Posterior vena cava (tissue), 2 donors: ENCODE results near the gene CAPN8. TPM values are rescaled to one million over a fixed set of nuclear protein-coding genes. Genes with fewer than 3 reads are reported as not detected.
"Not testable (repeated sequence)": the region's sequence is repeated elsewhere in the genome, so short reads cannot be mapped to it uniquely, and the experiment has no call there.

Source experiments
- DNase-seq: peaks from one replicate; pipeline ENCODE4 v3.0.0-alpha.2; 2020; ENCODE audit warnings: low spot score
- intact Hi-C, 2 donors: fragments of 100-400 bp; cut with DNase I; formaldehyde crosslinking; loops; one replicate each; pipeline versions ENCODE4 v1.14.1 to v1.14.2; 2022 to 2023
- total RNA-seq, 2 donors: library from RNA; stranded (reverse); fragmentation: NEBNext Ultra II Directional; extraction: Animal tissue kit (Norgen Biotek cat#: 25700); gene quantifications; one replicate each; pipeline ENCODE4 v1.2.1, GENCODE V29; 2021
- donor health status: DM: yes; HTN: yes; CAD: no.
- donor health status: DM: yes; HTN: yes; CAD: no.

Gene CAPN8
- total RNA-seq, 2 donors from 2014 or later, result not detected

- no peak for DNase-seq
- intact Hi-C loops, result no loop called here
Observed at GRCh38 chr1:223547316-223548114, 118.0 kb downstream of the CAPN8 start.

- intact Hi-C loops, result no loop called here
- DNase-seq, result no peak
Observed at GRCh38 chr1:223545343-223545742, 120.2 kb downstream of the CAPN8 start.

DNA sequence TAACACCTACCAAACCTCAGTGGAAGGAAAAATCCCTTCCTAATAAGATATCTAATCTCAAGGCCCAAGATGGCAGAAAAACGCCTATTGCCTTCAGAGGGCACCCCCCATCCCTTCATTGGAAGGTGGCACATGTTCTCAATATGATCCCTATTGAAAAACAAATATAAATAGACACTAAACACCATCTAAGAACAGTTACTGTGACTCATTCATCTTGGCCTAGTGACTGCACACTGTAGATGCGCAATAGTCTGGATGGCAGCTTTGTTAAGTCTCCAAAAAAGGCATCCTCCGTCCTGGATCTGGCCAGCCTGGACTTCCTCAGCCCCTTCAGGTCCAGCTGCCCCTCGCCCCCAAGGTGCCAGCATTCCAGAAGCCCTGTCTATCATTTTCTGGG, 121.9 kb downstream of the CAPN8 start:
- DNase-seq, result no peak
- intact Hi-C loops, result no loop called here

GRCh38 chr1:223542831-223543230, 122.7 kb downstream of the CAPN8 start:
- no peak for DNase-seq
- intact Hi-C loops, result no loop called here

- no peak for DNase-seq
- intact Hi-C loops, result no loop called here
Observed at GRCh38 chr1:223540485-223541106, 124.9 kb downstream of the CAPN8 start.

GRCh38 chr1:223539750-223540149, 125.8 kb downstream of the CAPN8 start:
- intact Hi-C loops, result no loop called here

DNA sequence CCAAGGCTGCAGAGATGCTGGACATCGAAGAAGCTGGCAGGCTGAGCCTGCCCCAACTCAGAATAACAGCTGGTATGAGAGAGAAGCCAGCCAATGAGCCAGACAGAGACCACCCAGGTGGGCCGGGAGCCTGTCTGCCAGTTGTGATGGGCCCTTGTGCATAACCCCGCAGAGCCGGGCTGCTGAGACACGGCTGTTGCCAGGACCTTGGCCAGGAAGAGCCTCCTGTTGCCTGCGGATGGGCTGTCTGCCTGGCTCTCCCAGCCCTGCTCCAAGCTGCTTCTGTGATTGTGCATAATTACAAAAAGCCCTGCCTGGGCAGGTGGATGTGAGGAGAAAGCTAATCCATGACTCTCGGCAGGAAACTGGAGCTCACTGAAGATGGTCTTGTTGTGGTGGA, 126.5 kb downstream of the CAPN8 start:
- DNase-seq, result no peak
- intact Hi-C loops, result no loop called here

More at GRCh38 chr1:223539750-223540149, 125.8 kb downstream of the CAPN8 start:
- no peak for DNase-seq

DNA sequence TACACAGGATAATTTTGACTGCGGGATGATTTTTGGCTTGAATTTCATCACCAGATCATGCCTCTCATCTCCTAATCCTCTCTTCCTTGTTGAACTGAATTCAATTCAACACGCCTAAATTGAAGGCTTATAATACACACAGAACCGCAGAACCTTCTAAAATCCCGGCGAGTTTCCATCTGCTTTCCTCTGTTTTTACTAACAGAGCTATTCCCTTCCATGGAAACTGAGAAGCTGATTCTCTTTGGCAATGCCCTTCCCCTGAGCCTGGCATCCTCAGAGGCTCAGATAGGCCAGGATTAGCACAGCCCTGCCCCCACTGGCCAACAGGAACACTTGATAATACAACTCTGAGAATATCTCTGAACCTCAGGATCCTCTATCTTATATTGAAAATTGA, 130.2 kb downstream of the CAPN8 start:
- DNase-seq, result no peak
- intact Hi-C loops, result no loop called here

GRCh38 chr1:223534677-223535076, 130.8 kb downstream of the CAPN8 start:
- no peak for DNase-seq
- intact Hi-C loops, result no loop called here

GRCh38 chr1:223533708-223534107, 131.8 kb downstream of the CAPN8 start:
- intact Hi-C loops, result no loop called here
- no peak for DNase-seq

- DNase-seq, result no peak
- intact Hi-C loops, result no loop called here
Observed at GRCh38 chr1:223531742-223532341, 133.7 kb downstream of the CAPN8 start.

GRCh38 chr1:223525957-223526356, 139.5 kb downstream of the CAPN8 start:
- DNase-seq, result no peak
- intact Hi-C loops, result no loop called here

DNA sequence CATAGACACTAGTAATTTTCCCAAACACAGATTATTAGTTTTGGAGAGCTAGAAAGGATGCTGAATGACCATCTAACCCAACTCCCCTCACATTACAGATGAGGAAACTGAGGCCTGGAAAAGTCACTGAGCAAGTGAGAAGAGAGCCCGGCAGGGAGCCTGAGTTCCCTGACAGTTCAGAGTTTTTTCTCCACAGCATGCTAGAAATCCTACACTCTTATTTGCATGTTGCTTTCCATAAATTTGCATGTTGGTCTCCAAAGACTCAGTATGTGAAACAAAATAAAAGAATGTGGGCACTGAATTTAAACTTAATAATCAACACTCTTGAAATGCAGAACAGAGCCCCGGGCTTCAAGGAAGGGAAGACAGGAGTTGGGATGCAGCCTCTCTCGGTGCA, 140.0 kb downstream of the CAPN8 start:
- intact Hi-C loops, result no loop called here
- DNase-seq, result no peak

GRCh38 chr1:223524930-223525451, 140.5 kb downstream of the CAPN8 start:
- intact Hi-C loops, result no loop called here
- DNase-seq, result no peak

GRCh38 chr1:223521150-223521549, 144.4 kb downstream of the CAPN8 start:
- DNase-seq, result no peak
- intact Hi-C loops, result loop anchor here in 1 of 2 donors (1.0 kb wide), 1 partner anchor 9 kb away; no protein-coding TSS in a partner anchor

- no peak for DNase-seq
- intact Hi-C loops, result no loop called here
Observed at GRCh38 chr1:223520200-223520599, 145.3 kb downstream of the CAPN8 start.

DNA sequence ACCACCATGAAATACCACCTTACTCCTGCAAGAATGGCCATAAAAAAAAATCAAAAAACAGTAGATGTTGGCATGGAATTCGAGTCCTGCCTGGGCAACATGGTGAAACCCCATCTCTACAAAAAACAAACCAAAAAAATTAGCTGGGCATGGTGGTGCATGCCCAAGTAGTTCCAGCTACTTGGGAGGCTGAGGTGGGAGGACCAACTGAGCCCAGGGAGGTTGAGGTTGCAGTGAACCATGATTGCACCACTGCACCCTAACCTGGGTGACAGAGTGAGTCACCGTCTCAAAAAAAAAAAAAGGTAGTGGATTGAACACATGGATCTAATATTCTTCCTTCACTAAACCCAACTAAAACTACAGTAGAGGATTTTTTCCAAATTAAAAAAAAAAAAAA, 146.4 kb downstream of the CAPN8 start:
- DNase-seq, result no peak
- intact Hi-C loops, result no loop called here

GRCh38 chr1:223518553-223518952, 146.9 kb downstream of the CAPN8 start:
- DNase-seq, intact Hi-C loops: not testable (repeated sequence)

DNA sequence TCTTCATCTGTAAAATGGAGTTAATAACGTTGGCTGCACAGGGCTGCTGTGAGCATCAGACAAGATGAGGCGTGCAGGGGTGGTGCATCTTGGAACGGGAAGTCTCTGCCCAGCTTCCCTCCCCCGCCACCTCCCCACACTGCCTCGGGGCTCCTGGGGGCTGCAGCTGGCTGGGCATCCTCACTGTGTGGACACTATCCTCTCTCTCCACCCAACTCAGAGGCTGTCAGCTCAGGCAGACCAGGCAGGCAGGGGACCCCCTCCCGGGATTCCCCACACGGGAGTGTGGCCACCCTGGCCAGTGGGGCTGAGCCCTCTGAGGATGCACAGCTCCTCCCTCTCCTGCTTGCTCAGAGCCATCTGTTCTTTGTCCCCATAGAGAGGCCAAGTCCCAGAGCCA, 149.6 kb downstream of the CAPN8 start:
- intact Hi-C loops, result no loop called here
- DNase-seq, result no peak

GRCh38 chr1:223515421-223515820, 150.1 kb downstream of the CAPN8 start:
- intact Hi-C loops, result no loop called here
- DNase-seq, result no peak
